SK-N-SH treated with all-trans-retinoic acid at 6 μM for 48 hours (cell line): ENCODE results near the gene ATG10.

Experiments used
- CSRNP3 ChIP-seq: fragments of 250-450 bp; sonication (Bioruptor Pico); IDR thresholded peaks from 2 replicates; pipeline ENCODE4 v1.5.1; 2021; ENCODE audit warnings: mild to moderate bottlenecking, moderate library complexity
- RARB ChIP-seq: fragments of 250-450 bp; sonication (Bioruptor Pico); IDR thresholded peaks from 2 replicates; pipeline ENCODE4 v1.8.0; 2021; ENCODE audit warnings: mild to moderate bottlenecking, moderate library complexity
- TCF4 ChIP-seq: fragments of 250-450 bp; sonication (Bioruptor Pico); IDR thresholded peaks from 2 replicates; pipeline ENCODE4 v1.8.0; 2021; ENCODE audit warnings: mild to moderate bottlenecking, moderate library complexity, borderline replicate concordance
- TF ChIP-seq, protein P1 (sequence below): fragments of 250-450 bp; sonication (Bioruptor Pico); IDR thresholded peaks from 2 replicates; pipeline ENCODE4 v1.5.1; 2020; ENCODE audit warnings: low read depth, mild to moderate bottlenecking, moderate library complexity

- no peak for TF ChIP-seq TCF4
- no peak for TF ChIP-seq RARB (CRISPR knock-in tag)
- TF ChIP-seq, protein P1, sequence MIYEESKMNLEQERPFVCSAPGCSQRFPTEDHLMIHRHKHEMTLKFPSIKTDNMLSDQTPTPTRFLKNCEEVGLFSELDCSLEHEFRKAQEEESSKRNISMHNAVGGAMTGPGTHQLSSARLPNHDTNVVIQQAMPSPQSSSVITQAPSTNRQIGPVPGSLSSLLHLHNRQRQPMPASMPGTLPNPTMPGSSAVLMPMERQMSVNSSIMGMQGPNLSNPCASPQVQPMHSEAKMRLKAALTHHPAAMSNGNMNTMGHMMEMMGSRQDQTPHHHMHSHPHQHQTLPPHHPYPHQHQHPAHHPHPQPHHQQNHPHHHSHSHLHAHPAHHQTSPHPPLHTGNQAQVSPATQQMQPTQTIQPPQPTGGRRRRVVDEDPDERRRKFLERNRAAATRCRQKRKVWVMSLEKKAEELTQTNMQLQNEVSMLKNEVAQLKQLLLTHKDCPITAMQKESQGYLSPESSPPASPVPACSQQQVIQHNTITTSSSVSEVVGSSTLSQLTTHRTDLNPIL (CRISPR knock-in tag) = no peak
- no peak for TF ChIP-seq CSRNP3
These were observed 191.8 kb downstream of the ATG10 start for GRCh38 chr5:82163452-82164175.
